GM18520 (cell line): ENCODE measurements around the gene WDR82.

Source experiments
- ATAC-seq: cut with Tn5 transposase; IDR thresholded peaks from one replicate; pipeline ENCODE4 v1.9.1; 2021; ENCODE audit not compliant: unreplicated experiment

Gene WDR82

GRCh38 chr3:52240059-52240885, 38.2 kb downstream of the WDR82 start:
- no peak for ATAC-seq

GRCh38 chr3:52238761-52239701, 39.4 kb downstream of the WDR82 start, which contains the start of gene TWF2:
Gene TWF2, minus strand, starts transcription at chr3:52239158. Its CDS starts 142 bp downstream, at chr3:52239016.
- ATAC-seq = peak; percentile 57

- ATAC-seq = no peak
Measured at GRCh38 chr3:52238193-52238760, 40.2 kb downstream of the WDR82 start.

- ATAC-seq = no peak
Measured at GRCh38 chr3:52237657-52238172, 40.7 kb downstream of the WDR82 start.

GRCh38 chr3:52237006-52237656, 41.3 kb downstream of the WDR82 start:
- no peak for ATAC-seq

GRCh38 chr3:52236424-52236886, 42.0 kb downstream of the WDR82 start:
- ATAC-seq = no peak

- no peak for ATAC-seq
Measured at GRCh38 chr3:52234516-52235447, 43.7 kb downstream of the WDR82 start.

- ATAC-seq = no peak
Measured at GRCh38 chr3:52233968-52234367, 44.5 kb downstream of the WDR82 start.

- no peak for ATAC-seq
Measured at GRCh38 chr3:52233108-52233591, 45.3 kb downstream of the WDR82 start.

GRCh38 chr3:52232279-52233107, 46.0 kb downstream of the WDR82 start:
- ATAC-seq = no peak

- ATAC-seq = no peak
Measured at GRCh38 chr3:52231502-52232278, 46.8 kb downstream of the WDR82 start.

- ATAC-seq = no peak
Measured at GRCh38 chr3:52230889-52231499, 47.5 kb downstream of the WDR82 start.

GRCh38 chr3:52230461-52230860, 48.0 kb downstream of the WDR82 start:
- ATAC-seq = no peak

- no peak for ATAC-seq
Measured at GRCh38 chr3:52229656-52230055, 48.8 kb downstream of the WDR82 start.

- ATAC-seq = no peak
Measured at GRCh38 chr3:52228751-52229291, 49.6 kb downstream of the WDR82 start.

- no peak for ATAC-seq
Measured at GRCh38 chr3:52228266-52228665, 50.2 kb downstream of the WDR82 start.

GRCh38 chr3:52227766-52228165, 50.7 kb downstream of the WDR82 start:
- no peak for ATAC-seq
